Right lobe of liver (tissue), 6 donors: Measurements from ENCODE around the gene HACE1. TPM values are rescaled to one million over a fixed set of nuclear protein-coding genes. Genes with fewer than 3 reads are reported as not detected.
"Not testable (repeated sequence)": the region's sequence is repeated elsewhere in the genome, so short reads cannot be mapped to it uniquely, and the experiment has no call there.

Experiments used
- ATAC-seq, 4 donors: fragments of 200-7000 bp; cut with Tn5 transposase; one replicate each; pipeline ENCODE4 v1.9.1; 2020; ENCODE audit warnings: mild to moderate bottlenecking in 4 of 4, moderate library complexity in 4 of 4
- DNase-seq, 3 donors: peaks; one replicate each; pipeline ENCODE4 v3.0.0-alpha.2; 2020
- H3K27ac ChIP-seq, 3 donors: fragments of 200-600 bp; one replicate each; pipeline ENCODE4 v1.8.0; 2022
- H3K27me3 ChIP-seq, 2 donors: fragments of 200-600 bp; one replicate each; pipeline ENCODE4 v1.8.0; 2022
- H3K36me3 ChIP-seq, 4 donors: fragments of 200-600 bp; sonication (generic) in 1 of 4; one replicate each; pipeline versions ENCODE4 v1.5.1 to v1.8.0; 2017 to 2022; ENCODE audit warnings: control low read depth in 1 of 4
- H3K4me1 ChIP-seq, 4 donors: fragments of 200-600 bp; sonication (generic) in 1 of 4; one replicate each; pipeline versions ENCODE4 v1.5.1 to v1.8.0; 2017 to 2022; ENCODE audit warnings: control low read depth in 1 of 4
- H3K4me3 ChIP-seq, 3 donors: fragments of 200-600 bp; one replicate each; pipeline ENCODE4 v1.8.0; 2022
- H3K9me3 ChIP-seq, 4 donors: fragments of 200-600 bp; sonication (generic) in 1 of 4; one replicate each; pipeline versions ENCODE4 v1.5.1 to v1.8.0; 2017 to 2022; ENCODE audit warnings: control low read depth in 1 of 4
- CTCF ChIP-seq, 4 donors: fragments of 200-600 bp in 3 of 4; fragments of 450-650 bp in 1 of 4; IDR thresholded peaks; one replicate each; pipeline versions ENCODE4 v1.5.1 to v1.8.0; 2016 to 2022; ENCODE audit warnings: antibody characterized with exemption in 4 of 4, mild to moderate bottlenecking in 2 of 4
- POLR2A ChIP-seq: fragments of 450-650 bp; IDR thresholded peaks from one replicate; pipeline ENCODE4 v1.6.1; 2017; ENCODE audit warnings: antibody characterized with exemption, mild to moderate bottlenecking
- WGBS: methylation state at CpG from one replicate; pipeline ENCODE4 v1.1.6; 2018; ENCODE audit warnings: low coverage, low lambda C conversion rate; ENCODE audit not compliant: insufficient coverage; ENCODE audit errors: missing lambda C conversion rate; 5-methylcytosine and 5-hydroxymethylcytosine counted together
- intact Hi-C, 2 donors: fragments of 100-400 bp; cut with DNase I; formaldehyde crosslinking; loops; one replicate each; pipeline versions ENCODE4 v1.11.2 to v1.14.1; 2022
- total RNA-seq, 6 experiments: library from RNA; depleted of rRNA in 2 of 6; stranded (reverse); fragments of >200 nt in 2 of 6; fragmentation: NEBNext Ultra II Directional in 3 of 6; extraction: Animal tissue kit (Norgen Biotek cat#: 25700) in 3 of 6; gene quantifications; one replicate each; pipeline versions ENCODE4 v1.1.0 to v1.2.4, GENCODE V29; 2016 to 2023
- donor health status: DM: no; HTN: yes; CAD: no.
- donor health status: DM: no; HTN: no; CAD: no.
- donor health status: DM: no; HTN: no; CAD: no.
- donor health status: DM: no; HTN: yes; CAD: no.
- donor health status: DM: no; HTN: yes; CAD: no.

HACE1 gene
- total RNA-seq, 6 experiments from 2014 or later, result 2.7 to 3.7 (median 3.1) TPM

- Histone ChIP-seq H3K4me3 (no peak overlapping the region), H3K4me1 (no peaks in the 10 kb centered on the region), H3K9me3 (no peaks in the 10 kb centered on the region), H3K27me3 (no peaks in the 10 kb centered on the region), H3K27ac (no peak overlapping the region), H3K36me3 (no peaks in the 10 kb centered on the region)
- TF ChIP-seq CTCF (IDR thresholded peaks at IDR 0.05) (no peak), POLR2A (no peak)
- DNase-seq (no peak), ATAC-seq (no peak)
- intact Hi-C loops, result no loop called here
- 86% methylated on average over 1 of the region's 1 CpG for WGBS
Observed at GRCh38 chr6:104754788-104755409, 104.8 kb downstream of the HACE1 start.

- intact Hi-C loops, result no loop called here
- Histone ChIP-seq H3K4me3 (no peak overlapping the region), H3K4me1 (no peaks in the 10 kb centered on the region), H3K27me3 (no peaks in the 10 kb centered on the region), H3K27ac (no peak overlapping the region), H3K9me3 (no peaks in the 10 kb centered on the region), H3K36me3 (no peaks in the 10 kb centered on the region)
- WGBS, result no CpG with 5 or more reads among the region's 2 CpGs
- TF ChIP-seq POLR2A (no peak), CTCF (IDR thresholded peaks at IDR 0.05) (no peak)
- DNase-seq, result no peak
- ATAC-seq, result no peak
Observed at GRCh38 chr6:104753251-104753650, 106.5 kb downstream of the HACE1 start.

- WGBS, result 96% methylated on average over 2 of the region's 2 CpGs
- Histone ChIP-seq H3K27me3 (no peaks in the 10 kb centered on the region), H3K36me3 (no peaks in the 10 kb centered on the region), H3K27ac (no peak overlapping the region), H3K9me3 (no peaks in the 10 kb centered on the region), H3K4me1 (no peaks in the 10 kb centered on the region), H3K4me3 (no peak overlapping the region)
- TF ChIP-seq POLR2A (no peak), CTCF (IDR thresholded peaks at IDR 0.05) (no peak)
- no peak for DNase-seq
- no peak for ATAC-seq
- intact Hi-C loops, result no loop called here
Observed at GRCh38 chr6:104750449-104750848, 109.3 kb downstream of the HACE1 start.

- H3K4me3 ChIP-seq, H3K36me3 ChIP-seq, ATAC-seq, H3K9me3 ChIP-seq, DNase-seq, H3K4me1 ChIP-seq, intact Hi-C loops, H3K27me3 ChIP-seq, H3K27ac ChIP-seq: not testable (repeated sequence)
- 100% methylated on average over 3 of the region's 3 CpGs for WGBS
Observed at GRCh38 chr6:104739124-104739523, 120.6 kb downstream of the HACE1 start.

GRCh38 chr6:104737567-104737966, 122.2 kb downstream of the HACE1 start:
- H3K27ac ChIP-seq, H3K27me3 ChIP-seq, H3K9me3 ChIP-seq, ATAC-seq, H3K36me3 ChIP-seq, H3K4me3 ChIP-seq, DNase-seq, H3K4me1 ChIP-seq, intact Hi-C loops: not testable (repeated sequence)
- 94% methylated on average over 7 of the region's 16 CpGs for WGBS

GRCh38 chr6:104736545-104736944, 123.2 kb downstream of the HACE1 start:
- no peaks in the 10 kb centered on the region for H3K4me1 ChIP-seq
- H3K27ac ChIP-seq, result no peak overlapping the region
- ATAC-seq, result no peak
- no peak overlapping the region for H3K4me3 ChIP-seq
- no peak for TF ChIP-seq CTCF (IDR thresholded peaks at IDR 0.05)
- no peak for TF ChIP-seq POLR2A
- H3K27me3 ChIP-seq, result no peaks in the 10 kb centered on the region
- no peak for DNase-seq
- WGBS, result 94% methylated on average over 1 of the region's 1 CpG
- intact Hi-C loops, result no loop called here
- H3K36me3 ChIP-seq, result no peaks in the 10 kb centered on the region
- H3K9me3 ChIP-seq, result no peaks in the 10 kb centered on the region
